Right cardiac atrium (tissue), 5 donors: ENCODE results near the gene GP1BA. TPM values are rescaled to one million over a fixed set of nuclear protein-coding genes. Genes with fewer than 3 reads are reported as not detected.

Source experiments
- ATAC-seq, 2 donors: fragments of 200-7000 bp; cut with Tn5 transposase; one replicate each; pipeline versions ENCODE4 v1.8.0 to v1.9.1; 2020; ENCODE audit warnings: moderate library complexity in 2 of 2, mild to moderate bottlenecking in 1 of 2
- DNase-seq, 3 donors: peaks; one replicate each; pipeline ENCODE4 v3.0.0-alpha.2; 2020
- H3K27ac ChIP-seq: one replicate; pipeline ENCODE4 v1.5.1; 2013; ENCODE audit warnings: mild to moderate bottlenecking, low read length, control low read depth, moderate library complexity
- H3K27me3 ChIP-seq: one replicate; pipeline ENCODE4 v1.6.1; 2013; ENCODE audit not compliant: control insufficient read depth, insufficient read depth
- H3K4me1 ChIP-seq: one replicate; pipeline ENCODE4 v1.6.1; 2013; ENCODE audit warnings: low read length; ENCODE audit not compliant: control insufficient read depth, insufficient read depth
- H3K4me3 ChIP-seq: one replicate; pipeline ENCODE4 v1.5.1; 2013; ENCODE audit warnings: low read length, control low read depth
- H3K9me3 ChIP-seq: one replicate; pipeline ENCODE4 v1.6.1; 2013; ENCODE audit warnings: low read length; ENCODE audit not compliant: control insufficient read depth
- WGBS: extraction: QIAGEN DNeasy Blood & Tissue Kit; methylation state at CpG from one replicate; pipeline ENCODE4 v1.1.7; 2013; 5-methylcytosine and 5-hydroxymethylcytosine counted together
- intact Hi-C, 4 donors: fragments of 100-400 bp; cut with DNase I; formaldehyde crosslinking; loops; one replicate each; pipeline versions ENCODE4 v1.11.0 to v1.14.0; 2022 to 2023
- long read RNA-seq, 4 donors: library from polyadenylated mRNA; unstranded; transcript quantifications; one replicate each; pipeline ENCODE4 v2.0.0, GENCODE V29; 2020 to 2021
- polyA plus RNA-seq: library from polyadenylated mRNA; stranded (reverse); fragments of 200-250 nt; gene quantifications from one replicate; pipeline ENCODE4 v1.2.3, GENCODE V29; 2013
- total RNA-seq, 4 donors: library from RNA; stranded (reverse); fragmentation: NEBNext Ultra II Directional; extraction: Animal tissue kit (Norgen Biotek cat#: 25700); gene quantifications; one replicate each; pipeline ENCODE4 v1.2.1, GENCODE V29; 2021
- donor health status: healthy with polysubstance abuse.
- donor health status: DM: no; HTN: yes; CAD: no.
- donor health status: DM: no; HTN: no; CAD: no.
- donor health status: DM: no; HTN: yes; CAD: no; lungs with severe emphysema.
- donor health status: DM: yes; HTN: yes; CAD: no.

Gene GP1BA
- total RNA-seq, result under 1 TPM in 1 of 4 donors, not detected in 3; 0.23 TPM
- polyA plus RNA-seq, result 0.16 TPM
- long read RNA-seq, donor 1, partial matches to known transcripts, result 0 of 1 reads
- long read RNA-seq, donor 1, other reads (novel, unspliced or antisense), result 1 of 1 reads
- long read RNA-seq, donor 2, result 0 reads
- long read RNA-seq, donor 3, partial matches to known transcripts, result 0 of 1 reads
- long read RNA-seq, donor 3, other reads (novel, unspliced or antisense), result 1 of 1 reads
- long read RNA-seq, donor 4, partial matches to known transcripts, result 0 of 1 reads
- long read RNA-seq, donor 4, other reads (novel, unspliced or antisense), result 1 of 1 reads

DNA sequence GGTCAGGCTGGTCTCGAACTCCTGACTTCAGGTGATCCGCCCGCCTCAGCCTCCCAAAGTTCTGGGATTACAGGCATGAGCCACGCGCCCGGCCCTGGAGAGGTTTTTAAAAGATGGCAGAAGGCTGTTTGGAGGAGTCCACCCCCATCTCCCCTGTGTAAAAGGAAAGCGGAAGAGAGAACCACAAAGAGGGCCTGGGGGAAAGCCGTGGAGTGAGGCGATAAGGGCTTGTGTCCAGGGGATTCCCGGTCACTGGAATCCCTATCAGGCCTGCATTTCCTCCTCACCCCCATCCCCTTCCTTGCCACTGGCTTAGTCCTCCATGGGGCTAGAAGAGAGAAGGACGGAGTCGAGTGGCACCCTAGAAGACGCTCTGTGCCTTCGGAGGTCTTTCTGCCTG is at the start of gene GP1BA:
Gene GP1BA, plus strand, starts transcription at position 315 of the 400 bp plus-strand sequence. CDS start 328 bp downstream, outside the sequence.
- no peak for ATAC-seq
- H3K27ac ChIP-seq, result no peak within 1 kb of the TSS
- intact Hi-C loops, result loop anchor here in 1 of 4 donors (10.0 kb wide), 1 partner anchor 53 kb away; the partner anchor contains the start of gene CAMTA2

DNA sequence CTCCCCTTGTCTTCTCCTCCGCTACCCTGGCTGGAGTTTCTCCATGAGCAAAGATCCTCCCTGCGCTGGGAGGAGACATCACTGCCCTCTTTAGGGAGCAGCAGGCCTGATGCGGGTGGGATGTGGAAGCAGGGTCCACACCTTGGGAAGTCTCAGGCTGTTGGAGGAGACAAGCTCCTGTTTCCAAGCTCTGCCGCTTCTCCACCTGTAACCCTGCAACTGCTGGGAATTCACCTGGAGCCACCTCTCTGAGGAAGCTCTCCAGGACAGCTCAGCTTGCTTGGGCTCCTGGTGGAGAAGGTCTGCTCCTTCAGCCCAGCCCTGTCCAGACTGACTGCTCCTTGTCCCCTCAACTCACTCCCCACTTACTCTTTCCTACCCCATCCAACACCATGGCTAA is 47.6 kb upstream of the GP1BA start:
- no peak overlapping the region for H3K27ac ChIP-seq
- H3K9me3 ChIP-seq, result no peaks in the 10 kb centered on the region
- no peak for ATAC-seq
- H3K4me1 ChIP-seq, result no peaks in the 10 kb centered on the region
- intact Hi-C loops, result loop anchor here in 2 of 4 donors (10.0 kb wide), 2 partner anchors 50 to 90 kb away; partner anchors contain the start of genes MINK1 (in 1 of the 2) and PSMB6 (in 1 of the 2)
- WGBS, result 97% methylated on average over 4 of the region's 4 CpGs
- DNase-seq, result no peak
- H3K27me3 ChIP-seq, result no peaks in the 10 kb centered on the region
- H3K4me3 ChIP-seq, result no peak overlapping the region

More for the DNA sequence above, at the start of gene GP1BA:
- no peak for DNase-seq
- WGBS, result 54% methylated on average over 14 of the region's 14 CpGs
- H3K4me1 ChIP-seq, result peaks cover 5% of the 10 kb centered on the region
- no peak within 1 kb of the TSS for H3K4me3 ChIP-seq
- H3K27me3 ChIP-seq, result no peaks in the 10 kb centered on the region
- no peaks in the 10 kb centered on the region for H3K9me3 ChIP-seq

DNA sequence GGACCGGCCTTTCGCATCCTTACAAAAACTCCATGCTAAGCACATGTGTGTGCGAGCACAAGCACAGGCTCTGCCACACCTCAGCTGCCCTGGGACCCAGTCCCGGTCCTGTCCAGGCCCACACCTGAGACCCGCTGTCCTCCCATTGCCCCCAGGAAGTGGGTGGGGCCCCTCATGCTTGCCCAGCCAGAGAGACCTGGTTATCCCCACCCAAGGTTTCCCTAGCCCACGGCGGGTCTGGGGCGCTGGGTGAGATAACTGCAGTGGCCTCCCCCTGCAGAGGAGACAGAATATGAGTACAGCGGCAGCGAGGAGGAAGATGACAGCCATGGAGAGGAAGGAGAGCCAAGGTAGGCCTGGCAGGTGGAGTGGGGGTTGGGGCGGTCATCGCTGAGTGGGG is 45.2 kb upstream of the GP1BA start:
- ATAC-seq, result no peak
- no peak for DNase-seq
- Histone ChIP-seq H3K9me3 (no peaks in the 10 kb centered on the region), H3K27ac (no peak overlapping the region), H3K27me3 (no peaks in the 10 kb centered on the region), H3K4me1 (no peaks in the 10 kb centered on the region), H3K4me3 (no peak overlapping the region)
- WGBS, result 90% methylated on average over 12 of the region's 12 CpGs
- intact Hi-C loops, result loop anchor here (5.0 to 10.0 kb wide), 4 partner anchors 52 to 155 kb away; partner anchors contain the start of genes GLTPD2 (in 2 of the 4), VMO1 (in 2 of the 4), MED11 (in 1 of the 4) and MINK1 (in 1 of the 4)

DNA sequence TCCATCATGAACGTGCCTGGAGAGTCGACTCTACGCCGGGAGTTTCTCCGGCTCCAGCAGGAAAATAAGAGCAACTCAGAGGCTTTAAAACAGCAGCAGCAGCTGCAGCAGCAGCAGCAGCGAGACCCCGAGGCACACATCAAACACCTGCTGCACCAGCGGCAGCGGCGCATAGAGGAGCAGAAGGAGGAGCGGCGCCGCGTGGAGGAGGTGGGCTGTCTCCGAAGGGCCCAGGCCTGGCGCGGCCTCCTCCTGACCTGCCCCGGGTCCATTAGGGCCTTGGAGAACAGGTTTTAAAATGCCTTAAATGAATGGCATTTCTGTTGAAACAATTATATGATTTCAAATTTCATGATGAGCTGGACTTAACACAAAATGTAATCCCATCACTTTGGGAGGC is 44.5 kb upstream of the GP1BA start:
- intact Hi-C loops, result loop anchor here (5.0 to 10.0 kb wide), 4 partner anchors 53 to 155 kb away; partner anchors contain the start of genes GLTPD2 (in 2 of the 4), VMO1 (in 2 of the 4), MED11 (in 1 of the 4) and MINK1 (in 1 of the 4)
- Histone ChIP-seq H3K4me3 (no peak overlapping the region), H3K27me3 (no peaks in the 10 kb centered on the region), H3K9me3 (no peaks in the 10 kb centered on the region), H3K4me1 (no peaks in the 10 kb centered on the region), H3K27ac (no peak overlapping the region)
- no peak for ATAC-seq
- no peak for DNase-seq
- WGBS, result 91% methylated on average over 18 of the region's 18 CpGs

DNA sequence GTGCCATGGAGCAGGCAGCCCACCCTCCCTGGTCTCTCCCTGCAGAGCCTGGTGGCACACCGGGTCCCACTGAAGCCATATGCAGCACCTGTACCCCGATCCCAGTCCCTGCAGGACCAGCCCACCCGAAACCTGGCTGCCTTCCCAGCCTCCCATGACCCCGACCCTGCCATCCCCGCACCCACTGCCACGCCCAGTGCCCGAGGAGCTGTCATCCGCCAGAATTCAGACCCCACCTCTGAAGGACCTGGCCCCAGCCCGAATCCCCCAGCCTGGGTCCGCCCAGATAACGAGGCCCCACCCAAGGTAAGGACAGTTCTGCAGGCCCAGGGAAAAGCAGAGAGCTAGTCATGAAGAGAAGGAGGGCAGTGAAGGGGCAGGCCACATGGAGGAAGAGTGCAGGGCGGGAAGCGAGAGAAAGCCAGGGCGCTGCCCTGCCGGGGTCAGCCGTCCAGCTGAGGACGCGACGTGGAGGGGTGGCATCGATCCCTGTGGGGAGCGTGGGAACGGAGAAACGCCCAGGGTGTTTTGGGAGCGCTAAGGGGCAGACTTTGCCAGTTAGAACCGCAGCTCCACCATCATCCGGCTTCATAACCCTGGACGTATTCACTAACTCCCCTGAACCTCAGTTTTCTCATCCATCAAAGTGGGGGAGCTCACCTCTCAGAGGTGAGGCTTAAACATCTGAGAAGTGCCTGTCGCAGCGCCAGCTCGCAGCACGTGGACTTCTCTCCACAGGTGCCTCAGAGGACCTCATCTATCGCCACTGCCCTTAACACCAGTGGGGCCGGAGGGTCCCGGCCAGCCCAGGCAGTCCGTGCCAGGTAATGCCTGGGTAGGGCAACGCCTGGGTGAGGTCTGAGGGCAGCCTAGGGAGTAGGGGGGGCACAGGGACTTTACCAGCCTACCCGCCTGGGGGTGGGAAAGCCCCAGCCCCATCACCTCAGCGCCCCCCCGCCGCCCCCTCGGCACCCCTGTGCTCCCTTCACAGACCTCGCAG is 40.4 kb upstream of the GP1BA start:
- ATAC-seq (no peak), DNase-seq (peak in 1 of 3 donors; percentile 71)
- intact Hi-C loops, result loop anchor here in 2 of 4 donors (2.0 to 10.0 kb wide), 2 partner anchors 103 to 157 kb away; partner anchors contain the start of genes CXCL16 (in 1 of the 2), GLTPD2 (in 1 of the 2), MED11 (in 1 of the 2) and ZMYND15 (in 1 of the 2)
- H3K27me3 ChIP-seq, result no peaks in the 10 kb centered on the region
- 91% methylated on average over 42 of the region's 42 CpGs for WGBS
- no peaks in the 10 kb centered on the region for H3K9me3 ChIP-seq
- H3K4me3 ChIP-seq, result no peak overlapping the region
- H3K4me1 ChIP-seq, result no peaks in the 10 kb centered on the region
- H3K27ac ChIP-seq, result no peak overlapping the region

DNA sequence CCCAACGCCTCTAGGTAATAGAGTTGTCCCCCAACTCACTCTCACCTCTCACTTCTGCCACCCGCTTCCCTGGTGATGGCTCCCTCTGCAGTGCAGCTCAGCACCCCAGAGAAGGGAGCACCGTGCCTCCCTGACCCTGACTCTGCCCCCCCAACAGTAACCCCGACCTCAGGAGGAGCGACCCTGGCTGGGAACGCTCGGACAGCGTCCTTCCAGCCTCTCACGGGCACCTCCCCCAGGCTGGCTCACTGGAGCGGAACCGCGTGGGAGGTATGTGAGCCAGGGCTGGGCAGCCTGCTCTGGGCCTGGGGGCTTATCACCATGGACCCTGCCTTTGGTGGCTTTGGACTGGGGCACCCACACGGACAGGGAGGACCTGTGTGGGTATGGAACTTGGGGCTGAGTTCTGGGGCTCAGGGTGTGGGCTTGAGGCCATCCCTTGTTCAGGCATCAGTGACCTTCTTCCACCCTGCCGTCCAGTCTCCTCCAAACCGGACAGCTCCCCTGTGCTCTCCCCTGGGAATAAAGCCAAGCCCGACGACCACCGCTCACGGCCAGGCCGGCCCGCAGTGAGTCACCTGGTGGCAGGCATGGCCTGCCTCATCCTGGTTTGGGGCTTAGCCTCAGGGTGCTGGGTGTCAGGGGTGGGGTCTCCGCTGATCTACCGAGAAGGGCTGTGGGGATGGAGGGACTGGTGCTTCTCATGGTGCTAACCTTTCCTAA is 39.4 kb upstream of the GP1BA start:
- no peaks in the 10 kb centered on the region for H3K4me1 ChIP-seq
- 83% methylated on average over 23 of the region's 23 CpGs for WGBS
- no peaks in the 10 kb centered on the region for H3K27me3 ChIP-seq
- ATAC-seq (no peak), DNase-seq (no peak)
- H3K9me3 ChIP-seq, result no peaks in the 10 kb centered on the region
- H3K4me3 ChIP-seq, result no peak overlapping the region
- intact Hi-C loops, result loop anchor here in 1 of 4 donors (10.0 kb wide), 1 partner anchor 158 kb away; the partner anchor contains the start of genes CXCL16, MED11 and ZMYND15
- H3K27ac ChIP-seq, result no peak overlapping the region

DNA sequence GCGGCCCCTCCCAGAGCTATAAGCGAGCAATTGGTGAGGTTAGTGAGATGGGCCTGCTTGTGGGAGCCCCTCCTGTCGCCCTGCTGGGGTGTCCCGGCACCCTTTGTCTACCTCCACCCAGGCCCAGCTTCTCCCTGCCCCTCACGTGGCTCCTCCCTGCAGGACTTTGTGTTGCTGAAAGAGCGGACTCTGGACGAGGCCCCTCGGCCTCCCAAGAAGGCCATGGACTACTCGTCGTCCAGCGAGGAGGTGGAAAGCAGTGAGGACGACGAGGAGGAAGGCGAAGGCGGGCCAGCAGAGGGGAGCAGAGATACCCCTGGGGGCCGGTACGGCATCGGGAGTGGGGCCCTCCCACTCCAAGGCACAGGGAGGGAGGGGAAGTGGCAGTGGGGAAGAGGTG is 38.8 kb upstream of the GP1BA start:
- DNase-seq (no peak), ATAC-seq (no peak)
- no peaks in the 10 kb centered on the region for H3K4me1 ChIP-seq
- intact Hi-C loops, result loop anchor here in 1 of 4 donors (10.0 kb wide), 1 partner anchor 158 kb away; the partner anchor contains the start of genes CXCL16, MED11 and ZMYND15
- no peak overlapping the region for H3K4me3 ChIP-seq
- WGBS, result 85% methylated on average over 18 of the region's 18 CpGs
- H3K27me3 ChIP-seq, result no peaks in the 10 kb centered on the region
- H3K9me3 ChIP-seq, result no peaks in the 10 kb centered on the region
- H3K27ac ChIP-seq, result no peak overlapping the region

DNA sequence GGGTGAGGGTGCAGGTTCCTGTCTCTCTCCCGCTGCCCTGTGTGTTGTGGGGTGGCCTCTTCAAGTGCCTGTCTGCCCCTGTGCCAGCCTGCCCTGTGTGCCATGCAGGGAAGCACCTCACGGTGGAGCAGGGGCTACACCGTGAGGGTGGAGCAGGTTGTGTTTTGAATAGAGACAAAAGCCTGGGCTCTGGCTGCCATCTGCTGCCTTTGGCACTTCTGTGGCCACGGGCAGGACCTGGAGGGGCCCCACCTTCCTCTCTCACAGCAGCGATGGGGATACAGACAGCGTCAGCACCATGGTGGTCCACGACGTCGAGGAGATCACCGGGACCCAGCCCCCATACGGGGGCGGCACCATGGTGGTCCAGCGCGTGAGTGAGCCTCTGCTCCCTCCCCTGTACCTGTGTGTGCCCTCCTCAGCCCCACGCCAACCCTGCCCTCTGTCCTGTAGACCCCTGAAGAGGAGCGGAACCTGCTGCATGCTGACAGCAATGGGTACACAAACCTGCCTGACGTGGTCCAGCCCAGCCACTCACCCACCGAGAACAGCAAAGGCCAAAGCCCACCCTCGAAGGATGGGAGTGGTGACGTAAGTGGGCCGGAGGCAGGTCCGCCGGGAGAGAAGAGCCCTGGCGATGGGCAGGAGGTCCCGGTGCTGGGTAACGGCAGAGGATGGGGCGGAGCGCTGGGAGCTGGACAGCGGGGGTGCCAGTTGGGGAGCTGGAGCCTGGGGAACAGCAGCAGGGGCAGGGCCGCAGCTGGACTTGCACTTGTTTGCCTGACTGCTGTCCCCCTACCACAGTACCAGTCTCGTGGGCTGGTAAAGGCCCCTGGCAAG is 38.1 kb upstream of the GP1BA start:
- Histone ChIP-seq H3K27ac (no peak overlapping the region), H3K27me3 (no peaks in the 10 kb centered on the region), H3K9me3 (no peaks in the 10 kb centered on the region), H3K4me3 (no peak overlapping the region), H3K4me1 (no peaks in the 10 kb centered on the region)
- 87% methylated on average over 31 of the region's 31 CpGs for WGBS
- DNase-seq (no peak), ATAC-seq (no peak)
- intact Hi-C loops, result loop anchor here in 1 of 4 donors (10.0 kb wide), 1 partner anchor 159 kb away; the partner anchor contains the start of genes CXCL16, MED11 and ZMYND15

DNA sequence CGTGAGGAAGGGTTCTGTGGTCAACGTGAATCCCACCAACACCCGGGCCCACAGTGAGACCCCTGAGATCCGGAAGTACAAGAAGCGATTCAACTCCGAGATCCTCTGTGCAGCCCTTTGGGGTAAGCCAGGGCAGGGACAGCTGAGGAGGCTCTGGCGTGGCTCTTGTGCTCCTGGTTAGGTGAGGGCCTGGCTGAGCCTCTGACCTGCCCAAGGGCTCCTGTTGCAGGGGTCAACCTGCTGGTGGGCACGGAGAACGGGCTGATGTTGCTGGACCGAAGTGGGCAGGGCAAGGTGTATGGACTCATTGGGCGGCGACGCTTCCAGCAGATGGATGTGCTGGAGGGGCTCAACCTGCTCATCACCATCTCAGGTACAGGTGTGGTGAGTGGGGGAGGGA is 37.0 kb upstream of the GP1BA start:
- intact Hi-C loops, result loop anchor here in 1 of 4 donors (10.0 kb wide), 1 partner anchor 160 kb away; the partner anchor contains the start of genes CXCL16, MED11 and ZMYND15
- Histone ChIP-seq H3K9me3 (no peaks in the 10 kb centered on the region), H3K27ac (no peak overlapping the region), H3K4me3 (no peak overlapping the region), H3K4me1 (no peaks in the 10 kb centered on the region), H3K27me3 (no peaks in the 10 kb centered on the region)
- ATAC-seq (no peak), DNase-seq (no peak)
- WGBS, result 91% methylated on average over 13 of the region's 13 CpGs
